ENCODE results near the gene OSBPL5. TPM values are rescaled to one million over a fixed set of nuclear protein-coding genes. Genes with fewer than 3 reads are reported as not detected.

The OSBPL5 gene
- total and polyA plus RNA-seq, 3 experiments from 2014 or later, result 2.6 to 8.5 (median 2.7) TPM

GRCh38 chr11:3107608-3108182, 57.4 kb downstream of the OSBPL5 start:
- CTCF ChIA-PET, result no interaction called here
- no peaks in the 10 kb centered on the region for H3K9me3 ChIP-seq (ENCODE audit: low read length)
- POLR2A ChIA-PET, result no interaction called here
- Mint-ChIP-seq H3K9me3 (no peaks in the 10 kb centered on the region), H3K4me3 (no peak overlapping the region), H3K27me3 (peaks cover 0 to 3% of the 10 kb centered on the region in 2 donors), H3K4me1 (peaks cover 8 to 13% (median 9%) of the 10 kb centered on the region in 3 donors), H3K36me3 (no peaks in the 10 kb centered on the region), H3K27ac (no peak overlapping the region)
- no peaks in the 10 kb centered on the region for H3K36me3 ChIP-seq (ENCODE audit: insufficient read depth, low read length)
- no peaks in the 10 kb centered on the region for H3K27me3 ChIP-seq (ENCODE audit: insufficient read depth, low read length, poor library complexity, severe bottlenecking)
- no peak for DNase-seq
- H3K4me1 ChIP-seq (ENCODE audit: insufficient read depth, low read length), result peaks cover 4% of the 10 kb centered on the region
- no peak overlapping the region for H3K4me3 ChIP-seq (ENCODE audit: low read length)
- no peak overlapping the region for H3K27ac ChIP-seq (ENCODE audit: low read depth, low read length)

- Histone ChIP-seq H3K4me1 (ENCODE audit: insufficient read depth, low read length) (peaks cover 4% of the 10 kb centered on the region), H3K9me3 (ENCODE audit: low read length) (no peaks in the 10 kb centered on the region), H3K4me3 (ENCODE audit: low read length) (no peak overlapping the region), H3K27ac (ENCODE audit: low read depth, low read length) (no peak overlapping the region), H3K36me3 (ENCODE audit: insufficient read depth, low read length) (no peaks in the 10 kb centered on the region), H3K27me3 (ENCODE audit: insufficient read depth, low read length, poor library complexity, severe bottlenecking) (no peaks in the 10 kb centered on the region)
- Mint-ChIP-seq H3K36me3 (no peaks in the 10 kb centered on the region), H3K4me3 (no peak overlapping the region), H3K27me3 (peaks cover 0 to 3% of the 10 kb centered on the region in 2 donors), H3K9me3 (no peaks in the 10 kb centered on the region), H3K4me1 (peaks cover under 1 to 5% (median 1%) of the 10 kb centered on the region in 3 donors), H3K27ac (no peak overlapping the region)
- CTCF ChIA-PET, result no interaction called here
- POLR2A ChIA-PET, result no interaction called here
- no peak for DNase-seq
Measured at GRCh38 chr11:3106736-3107524, 58.2 kb downstream of the OSBPL5 start.

DNA sequence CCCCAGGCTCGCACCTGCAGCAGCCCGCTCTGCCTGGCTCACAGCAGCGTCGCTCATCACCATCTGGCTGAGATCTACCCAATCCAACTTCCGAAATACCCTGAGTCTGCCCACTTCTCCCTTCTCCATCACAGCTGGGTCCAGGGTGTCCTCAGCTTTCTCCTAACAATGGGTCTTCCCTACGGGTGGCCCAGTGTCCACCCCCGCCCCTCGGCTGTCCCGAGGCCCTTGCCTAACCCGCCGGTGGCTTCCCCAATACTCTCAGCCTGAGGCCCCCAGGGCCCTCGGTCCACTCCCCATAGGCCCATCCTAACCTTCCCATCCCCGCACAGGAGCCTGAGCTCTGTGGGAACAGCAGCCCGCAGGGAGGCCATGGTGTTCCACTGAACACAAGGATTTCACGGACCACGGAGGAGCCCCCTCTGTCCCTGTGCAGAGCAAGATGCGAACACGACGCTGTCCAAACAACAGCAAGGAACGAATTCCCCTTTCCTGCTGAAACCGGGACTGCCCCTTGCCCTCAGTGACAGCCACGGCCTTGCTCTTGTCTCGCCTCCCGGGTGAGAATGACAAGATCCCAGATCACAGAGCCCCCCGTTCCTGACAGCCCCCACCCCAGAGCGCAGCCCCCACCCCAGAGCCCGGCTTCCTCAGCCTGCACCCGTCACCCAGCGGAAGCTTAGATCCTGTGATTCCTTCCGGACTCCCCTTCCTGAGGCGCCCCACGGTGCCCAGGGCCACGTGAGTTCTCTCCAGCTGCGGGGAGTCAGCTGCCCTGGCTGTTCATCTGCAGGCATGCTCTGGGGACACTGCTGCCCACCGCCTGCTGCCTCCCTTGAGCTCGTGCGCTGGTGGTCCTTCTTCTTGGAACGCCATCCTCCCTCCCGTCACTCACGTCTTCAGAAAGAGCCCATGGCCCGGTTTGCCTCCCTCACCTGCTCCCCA, 59.0 kb downstream of the OSBPL5 start:
- Histone ChIP-seq H3K9me3 (ENCODE audit: low read length) (no peaks in the 10 kb centered on the region), H3K36me3 (ENCODE audit: insufficient read depth, low read length) (no peaks in the 10 kb centered on the region), H3K27me3 (ENCODE audit: insufficient read depth, low read length, poor library complexity, severe bottlenecking) (no peaks in the 10 kb centered on the region), H3K4me1 (ENCODE audit: insufficient read depth, low read length) (no peaks in the 10 kb centered on the region), H3K4me3 (ENCODE audit: low read length) (no peak overlapping the region), H3K27ac (ENCODE audit: low read depth, low read length) (no peak overlapping the region)
- Mint-ChIP-seq H3K36me3 (no peaks in the 10 kb centered on the region), H3K9me3 (no peaks in the 10 kb centered on the region), H3K27ac (no peak overlapping the region), H3K4me1 (peaks cover 0 to 2% (median 0%) of the 10 kb centered on the region in 3 donors), H3K27me3 (peaks cover 0 to 3% of the 10 kb centered on the region in 2 donors), H3K4me3 (no peak overlapping the region)
- no peak for DNase-seq
- ChIA-PET POLR2A (no interaction called here), CTCF (no interaction called here)

- Mint-ChIP-seq H3K27ac (peak overlapping the region in 3 of 8 donors; percentile 37 to 79 (median 47)), H3K4me3 (no peak overlapping the region), H3K9me3 (no peaks in the 10 kb centered on the region), H3K36me3 (no peaks in the 10 kb centered on the region), H3K27me3 (peaks cover 0 to 3% of the 10 kb centered on the region in 2 donors), H3K4me1 (peaks cover 0 to 5% (median 5%) of the 10 kb centered on the region in 3 donors)
- no peak overlapping the region for H3K27ac ChIP-seq (ENCODE audit: low read depth, low read length)
- no peaks in the 10 kb centered on the region for H3K9me3 ChIP-seq (ENCODE audit: low read length)
- H3K4me3 ChIP-seq (ENCODE audit: low read length), result no peak overlapping the region
- no peaks in the 10 kb centered on the region for H3K36me3 ChIP-seq (ENCODE audit: insufficient read depth, low read length)
- no peaks in the 10 kb centered on the region for H3K4me1 ChIP-seq (ENCODE audit: insufficient read depth, low read length)
- no peak for DNase-seq
- no peaks in the 10 kb centered on the region for H3K27me3 ChIP-seq (ENCODE audit: insufficient read depth, low read length, poor library complexity, severe bottlenecking)
- ChIA-PET POLR2A (no interaction called here), CTCF (no interaction called here)
Measured at GRCh38 chr11:3104961-3105790, 59.9 kb downstream of the OSBPL5 start.

- no peaks in the 10 kb centered on the region for H3K9me3 ChIP-seq (ENCODE audit: low read length)
Measured at GRCh38 chr11:3104051-3104714, 60.9 kb downstream of the OSBPL5 start.

DNA sequence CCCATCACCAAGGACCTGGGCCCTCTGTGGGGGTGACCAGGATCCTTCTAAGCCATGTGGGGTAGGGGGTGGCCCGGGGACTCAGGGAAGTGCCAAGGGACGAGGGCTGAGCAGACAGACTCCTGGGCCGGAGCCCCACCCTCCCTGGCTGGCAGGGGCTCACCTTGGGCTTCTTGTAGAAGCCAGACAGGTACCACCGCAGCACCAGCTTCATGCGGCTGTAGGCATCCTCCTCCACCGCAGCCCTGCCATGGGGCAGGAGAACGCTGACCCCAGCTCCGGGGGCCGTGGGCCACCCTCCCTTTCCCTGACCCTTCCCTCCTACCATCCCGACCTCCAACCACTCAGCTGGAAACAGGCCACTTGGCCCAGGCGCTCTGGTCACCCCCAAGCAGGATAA, 62.0 kb downstream of the OSBPL5 start:
- ChIA-PET POLR2A (interaction anchor here (0.6 kb wide), 1 partner anchor 136 kb away, joined by 3 read pairs; no protein-coding TSS in a partner anchor), CTCF (interaction anchor here (1.1 kb wide), 1 partner anchor 88 kb away, joined by 3 read pairs; no protein-coding TSS in a partner anchor)
- Histone ChIP-seq H3K9me3 (ENCODE audit: low read length) (no peaks in the 10 kb centered on the region), H3K36me3 (ENCODE audit: insufficient read depth, low read length) (no peaks in the 10 kb centered on the region), H3K4me3 (ENCODE audit: low read length) (no peak overlapping the region), H3K4me1 (ENCODE audit: insufficient read depth, low read length) (peaks cover 8% of the 10 kb centered on the region), H3K27me3 (ENCODE audit: insufficient read depth, low read length, poor library complexity, severe bottlenecking) (no peaks in the 10 kb centered on the region), H3K27ac (ENCODE audit: low read depth, low read length) (no peak overlapping the region)
- peaks cover 0 to 3% of the 10 kb centered on the region in 2 donors for H3K27me3 Mint-ChIP-seq
- no peak for DNase-seq
- H3K27ac Mint-ChIP-seq, result no peak overlapping the region
- no peaks in the 10 kb centered on the region for H3K9me3 Mint-ChIP-seq
- H3K4me3 Mint-ChIP-seq, result no peak overlapping the region
- H3K4me1 Mint-ChIP-seq, result peaks cover 11 to 21% (median 19%) of the 10 kb centered on the region in 3 donors
- no peaks in the 10 kb centered on the region for H3K36me3 Mint-ChIP-seq

More at GRCh38 chr11:3104051-3104714, 60.9 kb downstream of the OSBPL5 start:
- ChIA-PET POLR2A (no interaction called here), CTCF (no interaction called here)
- Mint-ChIP-seq H3K9me3 (no peaks in the 10 kb centered on the region), H3K4me3 (no peak overlapping the region), H3K27ac (peak overlapping the region in 2 of 8 donors; percentile 6 to 33), H3K4me1 (peaks cover 5 to 15% (median 12%) of the 10 kb centered on the region in 3 donors), H3K36me3 (no peaks in the 10 kb centered on the region), H3K27me3 (peaks cover 0 to 3% of the 10 kb centered on the region in 2 donors)
- no peak overlapping the region for H3K4me3 ChIP-seq (ENCODE audit: low read length)
- DNase-seq, result no peak
- H3K27ac ChIP-seq (ENCODE audit: low read depth, low read length), result no peak overlapping the region
- H3K4me1 ChIP-seq (ENCODE audit: insufficient read depth, low read length), result peaks cover 3% of the 10 kb centered on the region
- no peaks in the 10 kb centered on the region for H3K27me3 ChIP-seq (ENCODE audit: insufficient read depth, low read length, poor library complexity, severe bottlenecking)
- no peaks in the 10 kb centered on the region for H3K36me3 ChIP-seq (ENCODE audit: insufficient read depth, low read length)

- ChIA-PET CTCF (interaction anchor here (1.1 kb wide), 1 partner anchor 88 kb away, joined by 3 read pairs; no protein-coding TSS in a partner anchor), POLR2A (interaction anchor here (0.6 kb wide), 1 partner anchor 137 kb away, joined by 3 read pairs; no protein-coding TSS in a partner anchor)
- Histone ChIP-seq H3K27ac (ENCODE audit: low read depth, low read length) (no peak overlapping the region), H3K27me3 (ENCODE audit: insufficient read depth, low read length, poor library complexity, severe bottlenecking) (no peaks in the 10 kb centered on the region), H3K4me3 (ENCODE audit: low read length) (no peak overlapping the region), H3K4me1 (ENCODE audit: insufficient read depth, low read length) (peaks cover 8% of the 10 kb centered on the region), H3K9me3 (ENCODE audit: low read length) (no peaks in the 10 kb centered on the region), H3K36me3 (ENCODE audit: insufficient read depth, low read length) (no peaks in the 10 kb centered on the region)
- Mint-ChIP-seq H3K4me3 (no peak overlapping the region), H3K36me3 (no peaks in the 10 kb centered on the region), H3K9me3 (no peaks in the 10 kb centered on the region), H3K27me3 (peaks cover 0 to 3% of the 10 kb centered on the region in 2 donors), H3K27ac (no peak overlapping the region), H3K4me1 (peaks cover 13 to 22% (median 20%) of the 10 kb centered on the region in 3 donors)
- no peak for DNase-seq
Measured at GRCh38 chr11:3102641-3102921, 62.5 kb downstream of the OSBPL5 start.

Data from CD8-positive, alpha-beta memory T cell (primary cell).